HCT116 (cell line): ENCODE data around the gene C1QL4. TPM values are rescaled to one million over a fixed set of nuclear protein-coding genes. Genes with fewer than 3 reads are reported as not detected.

Experiments used
- ATAC-seq: fragments of 200-7000 bp; cut with Tn5 transposase; 2 replicates; pipeline ENCODE4 v1.9.1; 2020; ENCODE audit warnings: mild to moderate bottlenecking, moderate library complexity
- BruUV-seq: library from RNA; stranded (reverse); fragments of 400-500 nt; replicated peaks from 2 replicates; lab custom pipeline; 2021; lab: Mats Ljungman, UMichigan
- CTCF ChIA-PET: fragments of 300-600 bp; sonication (Branson Sonifier 250); formaldehyde crosslinking; loops from one replicate; lab custom pipeline; 2021; ENCODE audit warnings: antibody characterized with exemption; lab: Charles Lee
- POLR2A ChIA-PET: fragments of 300-600, 350-600 bp; sonication (Branson Sonifier 250); formaldehyde crosslinking; loops from one replicate; lab custom pipeline; 2021; ENCODE audit warnings: antibody characterized with exemption; lab: Charles Lee
- RAD21 ChIA-PET, 2 experiments: fragments of 300-600 bp; sonication (Branson Sonifier 250); formaldehyde crosslinking; loops; one replicate each; lab custom pipeline; 2023; ENCODE audit warnings: low total read pairs in 2 of 2; ENCODE audit not compliant: uncharacterized antibody in 2 of 2, unreplicated experiment in 2 of 2, low non-redundant PET in 1 of 2; lab: Charles Lee
- DNase-seq: peaks from one replicate; pipeline ENCODE4 v3.0.0-alpha.2; 2010; ENCODE audit warnings: low read depth, low spot score
- H2AFZ ChIP-seq: fragments of 200-600 bp; shearing (Covaris generic), sonication (generic); 2 replicates; pipeline ENCODE4 v1.6.1; 2017; ENCODE audit warnings: low read depth, mixed run types, mixed read lengths, antibody characterized with exemption, low read length; ENCODE audit not compliant: poor library complexity, severe bottlenecking
- H3K27ac ChIP-seq: 2 replicates; pipeline ENCODE4 v1.5.1; 2012; ENCODE audit warnings: low read depth, low read length
- H3K27me3 ChIP-seq: fragments of 200-600 bp; sonication (generic); 2 replicates; pipeline ENCODE4 v1.6.1; 2016; ENCODE audit warnings: mixed run types, low read length, mixed read lengths; ENCODE audit not compliant: insufficient read depth
- H3K36me3 ChIP-seq, 2 experiments: fragments of 200-500 bp in 1 of 2; fragments of 200-600 bp in 1 of 2; sonication (Bioruptor generic) in 1 of 2; sonication (generic) in 1 of 2; 2 replicates each; pipeline versions ENCODE4 v1.5.1 to v1.6.1; 2014 to 2016; ENCODE audit warnings: low read length in 2 of 2, inconsistent platforms in 1 of 2, mixed read lengths in 1 of 2, mixed run types in 1 of 2; ENCODE audit not compliant: insufficient read depth in 2 of 2, control insufficient read depth in 1 of 2
- H3K4me1 ChIP-seq, 2 experiments: fragments of 200-600 bp in 1 of 2; sonication (generic) in 1 of 2; 2 replicates each; pipeline versions ENCODE4 v1.5.1 to v1.6.1; 2012 to 2017; ENCODE audit warnings: low read length in 2 of 2, inconsistent platforms in 1 of 2, mild to moderate bottlenecking in 1 of 2, mixed read lengths in 1 of 2, mixed run types in 1 of 2, moderate library complexity in 1 of 2; ENCODE audit not compliant: insufficient read depth in 2 of 2, control insufficient read depth in 1 of 2
- H3K4me2 ChIP-seq: fragments of 200-600 bp; sonication (generic); 2 replicates; pipeline ENCODE4 v1.6.1; 2017; ENCODE audit warnings: mixed run types, low read length, mixed read lengths
- H3K4me3 ChIP-seq, 2 experiments: fragments of 200-600 bp in 1 of 2; sonication (generic) in 1 of 2; replicated peaks in 1 of 2; 2 replicates each; pipeline ENCODE4 v1.5.1; 2011 to 2016; ENCODE audit warnings: low read length in 2 of 2, control low read depth in 1 of 2, low read depth in 1 of 2, mild to moderate bottlenecking in 1 of 2, mixed read lengths in 1 of 2, mixed run types in 1 of 2
- H3K79me2 ChIP-seq: fragments of 200-600 bp; sonication (generic); 2 replicates; pipeline ENCODE4 v1.6.1; 2017; ENCODE audit warnings: mild to moderate bottlenecking, mixed run types, low read length, moderate library complexity, mixed read lengths; ENCODE audit not compliant: insufficient read depth
- H3K9ac ChIP-seq: fragments of 200-600 bp; sonication (generic); 2 replicates; pipeline ENCODE4 v1.6.1; 2016; ENCODE audit warnings: low read length, mixed read lengths
- H3K9me2 ChIP-seq: fragments of 200-600 bp; sonication (generic), shearing (Covaris generic); 2 replicates; pipeline ENCODE4 v1.6.1; 2017; ENCODE audit warnings: mixed run types, mild to moderate bottlenecking, moderate library complexity; ENCODE audit not compliant: insufficient read depth
- H3K9me3 ChIP-seq, 2 experiments: fragments of 200-500 bp in 1 of 2; fragments of 200-600 bp in 1 of 2; sonication (Bioruptor generic) in 1 of 2; sonication (generic) in 1 of 2; 2 replicates each; pipeline ENCODE4 v1.6.1; 2014 to 2017; ENCODE audit warnings: low read length in 2 of 2, mixed read lengths in 2 of 2, inconsistent platforms in 1 of 2, low read depth in 1 of 2, mild to moderate bottlenecking in 1 of 2, mixed run types in 1 of 2, moderate library complexity in 1 of 2; ENCODE audit not compliant: control insufficient read depth in 1 of 2, insufficient read depth in 1 of 2
- H4K20me1 ChIP-seq: fragments of 200-600 bp; sonication (generic), shearing (Covaris generic); 2 replicates; pipeline ENCODE4 v1.6.1; 2017; ENCODE audit warnings: mixed run types, mild to moderate bottlenecking, moderate library complexity; ENCODE audit not compliant: insufficient read depth
- CBX3 ChIP-seq: IDR thresholded peaks from 2 replicates; pipeline ENCODE4 v1.6.1; 2012; ENCODE audit warnings: low read depth
- EGR1 ChIP-seq: IDR thresholded peaks from 2 replicates; pipeline ENCODE4 v1.6.1; 2012; ENCODE audit warnings: low read depth
- ELF1 ChIP-seq: IDR thresholded peaks from 2 replicates; pipeline ENCODE4 v1.6.1; 2012; ENCODE audit warnings: low read depth, borderline replicate concordance
- EZH2 ChIP-seq: fragments of 200-600 bp; sonication (generic); IDR thresholded peaks from 2 replicates; pipeline ENCODE4 v1.6.1; 2017; ENCODE audit warnings: antibody characterized with exemption, mixed run types
- EZH2phosphoT487 ChIP-seq: fragments of 200-600 bp; IDR thresholded peaks from 2 replicates; pipeline ENCODE4 v1.6.1; 2018; ENCODE audit warnings: antibody characterized with exemption, borderline replicate concordance
- FOSL1 ChIP-seq: IDR thresholded peaks from 2 replicates; pipeline ENCODE4 v1.6.1; 2012; ENCODE audit warnings: low read depth
- POLR2A ChIP-seq: IDR thresholded peaks from 2 replicates; pipeline ENCODE4 v1.7.0; 2011; ENCODE audit warnings: borderline replicate concordance; ENCODE audit not compliant: insufficient read depth, insufficient read length; ENCODE audit errors: extremely low read depth
- POLR2AphosphoS5 ChIP-seq: IDR thresholded peaks from 2 replicates; pipeline ENCODE4 v1.6.1; 2011; ENCODE audit warnings: mild to moderate bottlenecking, low read depth, low read length, moderate library complexity
- SIN3A ChIP-seq: IDR thresholded peaks from 2 replicates; pipeline ENCODE4 v1.6.1; 2012; ENCODE audit warnings: low read depth
- SRF ChIP-seq: IDR thresholded peaks from 2 replicates; pipeline ENCODE4 v1.6.1; 2012; ENCODE audit warnings: low read depth
- ZFX ChIP-seq: fragments of 450-650 bp; IDR thresholded peaks from 2 replicates; pipeline ENCODE4 v1.6.1; 2017
- ZNF274 ChIP-seq: fragments of 200-500 bp; sonication (Bioruptor generic); IDR thresholded peaks from 2 replicates; pipeline ENCODE4 v1.6.1; 2014; ENCODE audit warnings: mild to moderate bottlenecking, low read depth, low read length, inconsistent platforms
- intact Hi-C: fragments of 100-400 bp; cut with micrococcal nuclease; formaldehyde crosslinking; loops from 2 replicates; pipeline ENCODE4 v1.10.0; 2022
- total RNA-seq: library from RNA; stranded (reverse); gene quantifications from one replicate; pipeline ENCODE4 v1.2.1, GENCODE V29; 2021; ENCODE audit not compliant: unreplicated experiment
- TF ChIP-seq, protein P1 (sequence below): IDR thresholded peaks from 2 replicates; pipeline ENCODE4 v1.6.1; 2012; ENCODE audit warnings: low read depth
- TF ChIP-seq, protein P2 (sequence below), 3 experiments: fragments of 200-600 bp in 1 of 3; sonication (generic) in 1 of 3; IDR thresholded peaks in 2 of 3; conservative IDR thresholded peaks in 1 of 3; 2 replicates each; pipeline ENCODE4 v1.5.1; 2012 to 2017; ENCODE audit warnings: low read depth in 2 of 3, low read length in 2 of 3, antibody characterized with exemption in 1 of 3, borderline replicate concordance in 1 of 3, control low read depth in 1 of 3, mild to moderate bottlenecking in 1 of 3, mixed read lengths in 1 of 3, mixed run types in 1 of 3, moderate library complexity in 1 of 3; ENCODE audit not compliant: insufficient read depth in 1 of 3

C1QL4 gene
- total RNA-seq, 1 experiment from 2014 or later: 8.1 TPM

DNA sequence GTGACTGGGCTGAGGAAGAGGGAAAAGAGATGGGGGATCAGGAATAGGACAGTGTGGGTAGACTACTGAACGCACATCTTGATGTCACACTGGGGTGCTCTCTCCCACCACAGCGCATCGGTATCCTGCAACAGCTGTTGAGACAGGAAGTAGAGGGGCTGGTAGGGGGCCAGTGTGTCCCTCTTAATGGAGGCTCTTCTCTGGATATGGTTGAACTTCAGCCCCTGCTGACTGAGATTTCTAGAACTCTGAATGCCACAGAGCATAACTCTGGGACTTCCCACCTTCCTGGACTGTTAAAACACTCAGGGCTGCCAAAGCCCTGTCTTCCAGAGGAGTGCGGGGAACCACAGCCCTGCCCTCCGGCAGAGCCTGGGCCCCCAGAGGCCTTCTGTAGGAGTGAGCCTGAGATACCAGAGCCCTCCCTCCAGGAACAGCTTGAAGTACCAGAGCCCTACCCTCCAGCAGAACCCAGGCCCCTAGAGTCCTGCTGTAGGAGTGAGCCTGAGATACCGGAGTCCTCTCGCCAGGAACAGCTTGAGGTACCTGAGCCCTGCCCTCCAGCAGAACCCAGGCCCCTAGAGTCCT is 6.9 kb downstream of the C1QL4 start:
- peaks cover 14 to 37% of the 10 kb centered on the region in 2 experiments; a peak in 2 of 4 replicates for H3K36me3 ChIP-seq
- TF ChIP-seq CBX3 (no peak), SIN3A (no peak), POLR2A (no peak), EZH2phosphoT487 (no peak)
- peak overlapping the region; percentile 10; the same call in 1 of the 2 replicates for H3K27ac ChIP-seq
- ChIA-PET RAD21 (no interaction called here), POLR2A (no interaction called here), CTCF (interaction anchor here (3.3 kb wide), 2 partner anchors 17 to 28 kb away, joined by 41 to 80 read pairs; partner anchors contain the start of gene DNAJC22)
- H3K4me1 ChIP-seq: peaks cover 3 to 8% of the 10 kb centered on the region in 2 experiments; a peak in 2 of 4 replicates
- ATAC-seq: no peak
- no peaks in the 10 kb centered on the region for H3K9me3 ChIP-seq
- no peaks in the 10 kb centered on the region for H3K27me3 ChIP-seq
- no peaks in the 10 kb centered on the region for H4K20me1 ChIP-seq
- no TSS peak for BruUV-seq
- H3K4me3 ChIP-seq: no peak overlapping the region
- intact Hi-C loops: no loop called here
- no peak overlapping the region for H2AFZ ChIP-seq
- no peaks in the 10 kb centered on the region for H3K9me2 ChIP-seq
- 0 out of 2 replicates have a peak, but pooled peaks cover 11% of the 10 kb centered on the region for H3K79me2 ChIP-seq
- no peak overlapping the region for H3K4me2 ChIP-seq
- H3K9ac ChIP-seq: no peak overlapping the region
- DNase-seq: no peak

DNA sequence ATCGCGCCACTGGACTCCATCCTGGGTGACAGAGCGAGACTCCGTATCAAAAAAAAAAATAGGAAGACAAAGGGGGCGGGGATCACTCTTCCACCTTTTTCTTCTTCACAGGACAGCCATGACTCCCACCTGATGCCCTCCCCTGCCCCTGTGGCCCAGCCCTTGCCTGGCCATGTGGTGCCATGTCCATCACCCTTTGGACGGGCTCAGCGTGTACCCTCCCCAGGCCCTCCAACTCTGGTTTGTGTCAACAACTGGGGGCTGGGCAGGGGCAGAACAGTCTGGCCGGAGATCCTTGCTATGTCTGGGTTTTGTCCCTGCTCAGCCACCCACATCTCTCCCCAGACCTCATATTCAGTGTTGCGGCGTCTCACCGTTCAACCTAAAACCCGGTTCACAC is 8.2 kb downstream of the C1QL4 start:
- H3K4me3 ChIP-seq: no peak overlapping the region
- ATAC-seq (no peak), DNase-seq (no peak)
- CTCF ChIA-PET: no interaction called here
- H3K9me2 ChIP-seq: no peaks in the 10 kb centered on the region
- H4K20me1 ChIP-seq: no peaks in the 10 kb centered on the region
- no peak overlapping the region for H2AFZ ChIP-seq
- no peak overlapping the region for H3K4me2 ChIP-seq
- peaks cover 7 to 11% of the 10 kb centered on the region in 2 experiments; a peak in 3 of 4 replicates for H3K4me1 ChIP-seq
- RAD21 ChIA-PET: no interaction called here
- H3K79me2 ChIP-seq: peaks cover 20% of the 10 kb centered on the region
- no peaks in the 10 kb centered on the region for H3K9me3 ChIP-seq
- no peaks in the 10 kb centered on the region for H3K27me3 ChIP-seq
- no TSS peak for BruUV-seq
- H3K36me3 ChIP-seq: peaks cover 16 to 37% of the 10 kb centered on the region in 2 experiments; a peak in 2 of 4 replicates
- intact Hi-C loops: no loop called here
- POLR2A ChIA-PET: interaction anchor here (0.7 kb wide), 1 partner anchor 62 kb away, joined by 3 read pairs; no protein-coding TSS in a partner anchor
- no peak overlapping the region for H3K27ac ChIP-seq
- no peak overlapping the region for H3K9ac ChIP-seq
- TF ChIP-seq POLR2AphosphoS5 (no peak), SIN3A (no peak), FOSL1 (no peak), EGR1 (no peak), ELF1 (no peak), ZFX (no peak), POLR2A (no peak), SRF (no peak), CBX3 (no peak), EZH2 (no peak), ZNF274 (no peak)
- TF ChIP-seq, protein P1, sequence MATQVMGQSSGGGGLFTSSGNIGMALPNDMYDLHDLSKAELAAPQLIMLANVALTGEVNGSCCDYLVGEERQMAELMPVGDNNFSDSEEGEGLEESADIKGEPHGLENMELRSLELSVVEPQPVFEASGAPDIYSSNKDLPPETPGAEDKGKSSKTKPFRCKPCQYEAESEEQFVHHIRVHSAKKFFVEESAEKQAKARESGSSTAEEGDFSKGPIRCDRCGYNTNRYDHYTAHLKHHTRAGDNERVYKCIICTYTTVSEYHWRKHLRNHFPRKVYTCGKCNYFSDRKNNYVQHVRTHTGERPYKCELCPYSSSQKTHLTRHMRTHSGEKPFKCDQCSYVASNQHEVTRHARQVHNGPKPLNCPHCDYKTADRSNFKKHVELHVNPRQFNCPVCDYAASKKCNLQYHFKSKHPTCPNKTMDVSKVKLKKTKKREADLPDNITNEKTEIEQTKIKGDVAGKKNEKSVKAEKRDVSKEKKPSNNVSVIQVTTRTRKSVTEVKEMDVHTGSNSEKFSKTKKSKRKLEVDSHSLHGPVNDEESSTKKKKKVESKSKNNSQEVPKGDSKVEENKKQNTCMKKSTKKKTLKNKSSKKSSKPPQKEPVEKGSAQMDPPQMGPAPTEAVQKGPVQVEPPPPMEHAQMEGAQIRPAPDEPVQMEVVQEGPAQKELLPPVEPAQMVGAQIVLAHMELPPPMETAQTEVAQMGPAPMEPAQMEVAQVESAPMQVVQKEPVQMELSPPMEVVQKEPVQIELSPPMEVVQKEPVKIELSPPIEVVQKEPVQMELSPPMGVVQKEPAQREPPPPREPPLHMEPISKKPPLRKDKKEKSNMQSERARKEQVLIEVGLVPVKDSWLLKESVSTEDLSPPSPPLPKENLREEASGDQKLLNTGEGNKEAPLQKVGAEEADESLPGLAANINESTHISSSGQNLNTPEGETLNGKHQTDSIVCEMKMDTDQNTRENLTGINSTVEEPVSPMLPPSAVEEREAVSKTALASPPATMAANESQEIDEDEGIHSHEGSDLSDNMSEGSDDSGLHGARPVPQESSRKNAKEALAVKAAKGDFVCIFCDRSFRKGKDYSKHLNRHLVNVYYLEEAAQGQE: no peak
- TF ChIP-seq, protein P2, sequence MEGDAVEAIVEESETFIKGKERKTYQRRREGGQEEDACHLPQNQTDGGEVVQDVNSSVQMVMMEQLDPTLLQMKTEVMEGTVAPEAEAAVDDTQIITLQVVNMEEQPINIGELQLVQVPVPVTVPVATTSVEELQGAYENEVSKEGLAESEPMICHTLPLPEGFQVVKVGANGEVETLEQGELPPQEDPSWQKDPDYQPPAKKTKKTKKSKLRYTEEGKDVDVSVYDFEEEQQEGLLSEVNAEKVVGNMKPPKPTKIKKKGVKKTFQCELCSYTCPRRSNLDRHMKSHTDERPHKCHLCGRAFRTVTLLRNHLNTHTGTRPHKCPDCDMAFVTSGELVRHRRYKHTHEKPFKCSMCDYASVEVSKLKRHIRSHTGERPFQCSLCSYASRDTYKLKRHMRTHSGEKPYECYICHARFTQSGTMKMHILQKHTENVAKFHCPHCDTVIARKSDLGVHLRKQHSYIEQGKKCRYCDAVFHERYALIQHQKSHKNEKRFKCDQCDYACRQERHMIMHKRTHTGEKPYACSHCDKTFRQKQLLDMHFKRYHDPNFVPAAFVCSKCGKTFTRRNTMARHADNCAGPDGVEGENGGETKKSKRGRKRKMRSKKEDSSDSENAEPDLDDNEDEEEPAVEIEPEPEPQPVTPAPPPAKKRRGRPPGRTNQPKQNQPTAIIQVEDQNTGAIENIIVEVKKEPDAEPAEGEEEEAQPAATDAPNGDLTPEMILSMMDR (IDR thresholded peaks at IDR 0.05 in 2 of 3, conservative IDR thresholded peaks at IDR 0.05 in 1 of 3; ENCODE audit: borderline replicate concordance in 1 of 3, insufficient read depth in 1 of 3, low read depth in 2 of 3, low read length in 2 of 3): no peak
